Naive thymus-derived CD4-positive, alpha-beta T cell (primary cell): ENCODE measurements around the gene PLAAT4. TPM values are rescaled to one million over a fixed set of nuclear protein-coding genes. Genes with fewer than 3 reads are reported as not detected.

ENCODE experiments used
- ATAC-seq: fragments of 150-1000 bp; cut with Tn5 transposase; 2 replicates; pipeline ENCODE4 v1.10.0; 2021; ENCODE audit warnings: mild to moderate bottlenecking, moderate library complexity
- CTCF ChIA-PET: fragments of 350-600 bp; sonication (Branson Sonifier 250); formaldehyde crosslinking; loops from one replicate; lab custom pipeline; 2021; ENCODE audit warnings: antibody characterized with exemption; lab: Charles Lee
- POLR2A ChIA-PET: fragments of 350-600 bp; sonication (Branson Sonifier 250); formaldehyde crosslinking; loops from one replicate; lab custom pipeline; 2021; ENCODE audit warnings: antibody characterized with exemption, inconsistent platforms; lab: Charles Lee
- DNase-seq, 9 donors: peaks; one replicate each; pipeline versions ENCODE4 v3.0.0 to v3.0.0-alpha.2; 2020 to 2022; ENCODE audit warnings: mixed read lengths in 1 of 9
- H3K27ac ChIP-seq: one replicate; pipeline ENCODE4 v1.7.0; 2013; ENCODE audit warnings: mild to moderate bottlenecking, low read depth, low read length, moderate library complexity
- H3K27me3 ChIP-seq, 2 donors: one replicate each; pipeline ENCODE4 v1.7.0; 2013; ENCODE audit warnings: low read length in 2 of 2, mild to moderate bottlenecking in 2 of 2, moderate library complexity in 2 of 2; ENCODE audit not compliant: control insufficient read depth in 2 of 2, insufficient read depth in 2 of 2
- H3K36me3 ChIP-seq, 3 experiments: 1 replicate in 2 of 3; 2 replicates in 1 of 3; pipeline ENCODE4 v1.7.0; 2013; ENCODE audit warnings: low read length in 3 of 3, mild to moderate bottlenecking in 3 of 3, moderate library complexity in 1 of 3; ENCODE audit not compliant: insufficient read depth in 3 of 3, control insufficient read depth in 2 of 3
- H3K4me1 ChIP-seq, 2 donors: one replicate each; pipeline ENCODE4 v1.7.0; 2013; ENCODE audit warnings: low read length in 2 of 2, mild to moderate bottlenecking in 2 of 2, moderate library complexity in 1 of 2; ENCODE audit not compliant: control insufficient read depth in 2 of 2, insufficient read depth in 2 of 2
- H3K4me3 ChIP-seq: 2 replicates; pipeline ENCODE4 v1.7.0; 2013; ENCODE audit warnings: mild to moderate bottlenecking, low read length
- H3K9me3 ChIP-seq, 3 experiments: 1 replicate in 2 of 3; 2 replicates in 1 of 3; pipeline ENCODE4 v1.7.0; 2013; ENCODE audit warnings: low read length in 3 of 3; ENCODE audit not compliant: control insufficient read depth in 2 of 3
- H3K27ac Mint-ChIP-seq, 9 donors: one replicate each; pipeline ENCODE4 v1.8.0; 2020 to 2022; ENCODE audit warnings: mixed read lengths in 9 of 9, mild to moderate bottlenecking in 8 of 9, moderate library complexity in 5 of 9, inconsistent platforms in 2 of 9
- H3K27me3 Mint-ChIP-seq, 5 donors: one replicate each; pipeline ENCODE4 v1.8.0; 2021 to 2022; ENCODE audit warnings: mixed read lengths in 5 of 5, mild to moderate bottlenecking in 1 of 5
- H3K36me3 Mint-ChIP-seq, 5 donors: one replicate each; pipeline ENCODE4 v1.8.0; 2020 to 2022; ENCODE audit warnings: mixed read lengths in 5 of 5, mild to moderate bottlenecking in 3 of 5, inconsistent platforms in 1 of 5
- H3K4me1 Mint-ChIP-seq, 7 donors: one replicate each; pipeline ENCODE4 v1.8.0; 2020 to 2022; ENCODE audit warnings: mixed read lengths in 7 of 7, mild to moderate bottlenecking in 3 of 7, inconsistent platforms in 1 of 7
- H3K4me3 Mint-ChIP-seq, 10 donors: one replicate each; pipeline ENCODE4 v1.8.0; 2020 to 2022; ENCODE audit warnings: mild to moderate bottlenecking in 10 of 10, mixed read lengths in 10 of 10, moderate library complexity in 6 of 10, inconsistent platforms in 2 of 10
- H3K9me3 Mint-ChIP-seq, 11 donors: one replicate each; pipeline ENCODE4 v1.8.0; 2020 to 2022; ENCODE audit warnings: mixed read lengths in 11 of 11, mild to moderate bottlenecking in 4 of 11, inconsistent platforms in 1 of 11, moderate library complexity in 1 of 11
- intact Hi-C, 2 donors: fragments of 100-400 bp; cut with micrococcal nuclease; formaldehyde crosslinking; loops; one replicate each; pipeline ENCODE4 v1.15.1; 2023
- polyA plus RNA-seq, 2 donors: library from polyadenylated mRNA; unstranded; fragments of 300-500 nt; fragmentation: Illumina TruSeq; gene quantifications; one replicate each; pipeline ENCODE4 v1.2.3, GENCODE V29; 2021
- total RNA-seq, 6 experiments: library from RNA in 5 of 6; stranded (reverse) in 5 of 6; gene quantifications; 1 replicate in 5 of 6; 2 replicates in 1 of 6; pipeline ENCODE4 v1.2.3 and lab custom pipeline; 2021 to 2026

The PLAAT4 gene
- total and polyA plus RNA-seq, 7 experiments from 2014 or later: 96.2 to 468 (median 132) TPM

GRCh38 chr11:63583357-63583677 is 46.7 kb downstream of the PLAAT4 start:
- DNase-seq (no peak), ATAC-seq (no peak)
- ChIA-PET POLR2A (interaction anchor here (0.7 to 1.4 kb wide), 2 partner anchors 18 to 45 kb away, joined by 3 to 4 read pairs; no protein-coding TSS in a partner anchor), CTCF (interaction anchor here (0.6 to 1.2 kb wide), 2 partner anchors 16 to 54 kb away, joined by 3 to 4 read pairs; no protein-coding TSS in a partner anchor)
- H3K27me3 ChIP-seq: no peaks in the 10 kb centered on the region
- peaks cover 7 to 25% (median 12%) of the 10 kb centered on the region in 7 donors for H3K4me1 Mint-ChIP-seq
- peaks cover 7 to 33% (median 8%) of the 10 kb centered on the region in 5 donors for H3K36me3 Mint-ChIP-seq
- no peaks in the 10 kb centered on the region for H3K36me3 ChIP-seq
- no peaks in the 10 kb centered on the region for H3K9me3 ChIP-seq
- H3K4me3 ChIP-seq: no peak overlapping the region
- intact Hi-C loops: no loop called here
- no peak overlapping the region for H3K27ac ChIP-seq
- peak overlapping the region in 4 of 9 donors; percentile 10 to 45 (median 36) for H3K27ac Mint-ChIP-seq
- H3K9me3 Mint-ChIP-seq: peaks cover 6 to 38% (median 18%) of the 10 kb centered on the region in 11 donors
- H3K4me1 ChIP-seq: peaks cover 0 to 6% of the 10 kb centered on the region in 2 donors
- no peaks in the 10 kb centered on the region for H3K27me3 Mint-ChIP-seq
- peak overlapping the region in 1 of 10 donors; percentile 33 for H3K4me3 Mint-ChIP-seq

GRCh38 chr11:63586451-63587166 is 50.0 kb downstream of the PLAAT4 start:
- no peak overlapping the region for H3K4me3 Mint-ChIP-seq
- POLR2A ChIA-PET: no interaction called here
- H3K36me3 Mint-ChIP-seq: peaks cover 4 to 15% (median 9%) of the 10 kb centered on the region in 5 donors
- intact Hi-C loops: no loop called here
- H3K9me3 Mint-ChIP-seq: peaks cover 4 to 18% (median 7%) of the 10 kb centered on the region in 11 donors
- ATAC-seq (no peak), DNase-seq (no peak)
- no peaks in the 10 kb centered on the region for H3K36me3 ChIP-seq
- H3K27ac ChIP-seq: no peak overlapping the region
- no peaks in the 10 kb centered on the region for H3K27me3 Mint-ChIP-seq
- peaks cover 7 to 25% (median 12%) of the 10 kb centered on the region in 7 donors for H3K4me1 Mint-ChIP-seq
- no peaks in the 10 kb centered on the region for H3K27me3 ChIP-seq
- H3K4me1 ChIP-seq: peaks cover 0 to 6% of the 10 kb centered on the region in 2 donors
- no peaks in the 10 kb centered on the region for H3K9me3 ChIP-seq
- CTCF ChIA-PET: no interaction called here
- no peak overlapping the region for H3K27ac Mint-ChIP-seq
- H3K4me3 ChIP-seq: no peak overlapping the region

- Histone ChIP-seq H3K27me3 (no peaks in the 10 kb centered on the region), H3K4me3 (no peak overlapping the region), H3K27ac (no peak overlapping the region), H3K36me3 (no peaks in the 10 kb centered on the region), H3K9me3 (no peaks in the 10 kb centered on the region), H3K4me1 (no peaks in the 10 kb centered on the region)
- Mint-ChIP-seq H3K4me1 (peaks cover 0 to 1% (median 0%) of the 10 kb centered on the region in 7 donors), H3K4me3 (no peak overlapping the region), H3K9me3 (peaks cover 0 to 8% (median 0%) of the 10 kb centered on the region in 11 donors), H3K27me3 (no peaks in the 10 kb centered on the region), H3K27ac (no peak overlapping the region), H3K36me3 (peaks cover 2 to 6% (median 4%) of the 10 kb centered on the region in 5 donors)
- no peak for DNase-seq
- no peak for ATAC-seq
- CTCF ChIA-PET: no interaction called here
- POLR2A ChIA-PET: no interaction called here
- intact Hi-C loops: no loop called here
These were observed 52.4 kb downstream of the PLAAT4 start for GRCh38 chr11:63589000-63589399.

- H3K36me3 ChIP-seq: no peaks in the 10 kb centered on the region
- no peaks in the 10 kb centered on the region for H3K27me3 Mint-ChIP-seq
- no peaks in the 10 kb centered on the region for H3K9me3 ChIP-seq
- no peak overlapping the region for H3K4me3 Mint-ChIP-seq
- ATAC-seq: no peak
- no peaks in the 10 kb centered on the region for H3K4me1 ChIP-seq
- H3K9me3 Mint-ChIP-seq: peaks cover 0 to 8% (median 0%) of the 10 kb centered on the region in 11 donors
- peaks cover 3 to 6% (median 5%) of the 10 kb centered on the region in 5 donors for H3K36me3 Mint-ChIP-seq
- no peak overlapping the region for H3K27ac Mint-ChIP-seq
- POLR2A ChIA-PET: no interaction called here
- H3K27me3 ChIP-seq: no peaks in the 10 kb centered on the region
- peaks cover 0 to 2% (median 0%) of the 10 kb centered on the region in 7 donors for H3K4me1 Mint-ChIP-seq
- no peak overlapping the region for H3K27ac ChIP-seq
- DNase-seq: no peak
- intact Hi-C loops: no loop called here
- CTCF ChIA-PET: interaction anchor here (0.6 kb wide), 1 partner anchor 654 kb away, joined by 4 read pairs; no protein-coding TSS in a partner anchor
- H3K4me3 ChIP-seq: no peak overlapping the region
These were observed 53.6 kb downstream of the PLAAT4 start for GRCh38 chr11:63590024-63590788.

GRCh38 chr11:63592975-63593395 is 56.4 kb downstream of the PLAAT4 start:
- H3K27me3 ChIP-seq: no peaks in the 10 kb centered on the region

GRCh38 chr11:63595296-63595695 is 58.7 kb downstream of the PLAAT4 start:
- H3K4me3 ChIP-seq: no peak overlapping the region
- H3K27ac ChIP-seq: no peak overlapping the region
- H3K27me3 Mint-ChIP-seq: peaks cover 0 to 2% (median 0%) of the 10 kb centered on the region in 5 donors
- intact Hi-C loops: no loop called here
- H3K36me3 Mint-ChIP-seq: peaks cover 0 to 6% (median 4%) of the 10 kb centered on the region in 5 donors
- H3K9me3 Mint-ChIP-seq: no peaks in the 10 kb centered on the region
- no peak overlapping the region for H3K27ac Mint-ChIP-seq
- H3K9me3 ChIP-seq: no peaks in the 10 kb centered on the region
- ChIA-PET POLR2A (no interaction called here), CTCF (interaction anchor here (0.7 kb wide), 1 partner anchor 80 kb away, joined by 4 read pairs; no protein-coding TSS in a partner anchor)
- no peak overlapping the region for H3K4me3 Mint-ChIP-seq
- ATAC-seq (no peak), DNase-seq (no peak)
- no peaks in the 10 kb centered on the region for H3K36me3 ChIP-seq
- no peaks in the 10 kb centered on the region for H3K27me3 ChIP-seq
- H3K4me1 ChIP-seq: no peaks in the 10 kb centered on the region
- peaks cover 0 to 5% (median 0%) of the 10 kb centered on the region in 7 donors for H3K4me1 Mint-ChIP-seq

More at GRCh38 chr11:63592975-63593395, 56.4 kb downstream of the PLAAT4 start:
- H3K9me3 ChIP-seq: no peaks in the 10 kb centered on the region
- ATAC-seq: no peak
- H3K9me3 Mint-ChIP-seq: peaks cover 0 to 1% (median 0%) of the 10 kb centered on the region in 11 donors
- ChIA-PET POLR2A (no interaction called here), CTCF (no interaction called here)
- H3K4me3 ChIP-seq: no peak overlapping the region
- H3K36me3 Mint-ChIP-seq: peaks cover 2 to 10% (median 4%) of the 10 kb centered on the region in 5 donors
- no peak overlapping the region for H3K27ac Mint-ChIP-seq
- intact Hi-C loops: no loop called here
- peaks cover 0 to 2% (median 0%) of the 10 kb centered on the region in 7 donors for H3K4me1 Mint-ChIP-seq
- no peak overlapping the region for H3K4me3 Mint-ChIP-seq
- no peaks in the 10 kb centered on the region for H3K4me1 ChIP-seq
- no peaks in the 10 kb centered on the region for H3K36me3 ChIP-seq
- no peaks in the 10 kb centered on the region for H3K27me3 Mint-ChIP-seq
- no peak overlapping the region for H3K27ac ChIP-seq
- no peak for DNase-seq
